ENCODE results near the gene LTC4S. TPM values are rescaled to one million over a fixed set of nuclear protein-coding genes. Genes with fewer than 3 reads are reported as not detected.

The LTC4S gene
- total RNA-seq, 2 experiments from 2014 or later: 2.1 to 3.3 TPM

DNA sequence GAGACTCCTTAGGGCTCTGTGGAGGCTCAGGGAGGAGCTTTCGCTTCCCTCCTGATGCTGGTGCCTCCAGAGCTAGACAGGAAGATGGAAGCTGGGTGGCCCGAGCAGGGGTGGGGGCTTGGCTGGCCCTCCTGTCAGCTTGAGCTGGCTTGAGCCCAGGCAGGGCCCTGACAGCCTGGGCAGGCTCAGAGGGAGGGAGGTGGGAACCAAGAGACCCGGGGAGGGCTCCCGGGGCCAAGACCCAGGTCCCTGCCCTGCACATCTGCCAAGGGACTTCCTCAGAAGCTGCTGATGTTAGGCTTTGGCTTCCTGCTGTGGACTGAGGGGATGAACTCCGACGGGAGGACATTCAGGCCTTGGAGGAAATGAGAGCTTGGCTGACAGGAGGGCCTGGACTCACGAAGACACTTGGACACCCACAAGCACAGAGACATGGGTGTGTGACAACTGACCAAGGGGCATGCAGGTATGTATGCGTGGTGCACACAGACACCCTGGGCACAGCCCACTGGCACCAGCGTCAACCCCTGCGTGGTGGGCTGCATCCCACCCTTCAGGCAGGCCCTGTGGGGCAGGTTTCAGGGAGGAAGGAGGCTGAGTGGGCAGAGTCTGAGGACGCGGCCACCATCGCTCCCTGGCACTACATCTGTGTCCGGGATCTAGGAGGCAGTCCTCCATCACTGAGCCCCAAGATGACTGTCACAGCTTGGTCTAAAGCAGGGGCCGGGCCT is 1.7 kb upstream of the LTC4S start:
- Mint-ChIP-seq H3K4me3 (no peak overlapping the region), H3K27me3 (no peaks in the 10 kb centered on the region), H3K9me3 (no peaks in the 10 kb centered on the region), H3K4me1 (peaks cover 26% of the 10 kb centered on the region), H3K36me3 (ENCODE audit: low read depth) (peaks cover 4% of the 10 kb centered on the region), H3K27ac (no peak overlapping the region)
- ChIA-PET POLR2A (interaction anchor here (1.0 kb wide), 1 partner anchor 167 kb away, joined by 3 read pairs; no protein-coding TSS in a partner anchor), CTCF (interaction anchor here (0.6 to 3.2 kb wide), 4 partner anchors 10 to 1686 kb away, joined by 3 to 14 read pairs (median 3); no protein-coding TSS in a partner anchor)
- DNase-seq: no peak

GRCh38 chr5:179792612-179793467 is 946 bp upstream of the LTC4S start:
- no peak for DNase-seq
- Mint-ChIP-seq H3K4me3 (no peak overlapping the region), H3K9me3 (no peaks in the 10 kb centered on the region), H3K27me3 (no peaks in the 10 kb centered on the region), H3K27ac (no peak overlapping the region), H3K4me1 (peaks cover 26% of the 10 kb centered on the region), H3K36me3 (ENCODE audit: low read depth) (peaks cover 10% of the 10 kb centered on the region)
- ChIA-PET CTCF (interaction anchor here (0.6 to 3.2 kb wide), 4 partner anchors 9 to 1687 kb away, joined by 3 to 14 read pairs (median 4); no protein-coding TSS in a partner anchor), POLR2A (interaction anchor here (1.0 to 5.8 kb wide), 5 partner anchors 14 to 169 kb away, joined by 3 to 37 read pairs (median 7); partner anchors contain the start of genes HNRNPH1 and MGAT4B)

GRCh38 chr5:179794171-179794570 is 385 bp downstream of the LTC4S start:
- POLR2A ChIA-PET: interaction anchor here (0.8 to 5.8 kb wide), 6 partner anchors 12 to 170 kb away, joined by 3 to 37 read pairs (median 6); partner anchors contain the start of genes CANX, HNRNPH1 and MGAT4B
- CTCF ChIA-PET: interaction anchor here (1.2 to 3.2 kb wide), 3 partner anchors 8 to 32 kb away, joined by 3 to 14 read pairs (median 4); no protein-coding TSS in a partner anchor
- H3K4me3 Mint-ChIP-seq: peak overlapping the region; percentile 39
- peaks cover 26% of the 10 kb centered on the region for H3K4me1 Mint-ChIP-seq
- H3K9me3 Mint-ChIP-seq: no peaks in the 10 kb centered on the region
- no peak overlapping the region for H3K27ac Mint-ChIP-seq
- H3K36me3 Mint-ChIP-seq (ENCODE audit: low read depth): peaks cover 10% of the 10 kb centered on the region
- no peaks in the 10 kb centered on the region for H3K27me3 Mint-ChIP-seq
- DNase-seq: no peak

DNA sequence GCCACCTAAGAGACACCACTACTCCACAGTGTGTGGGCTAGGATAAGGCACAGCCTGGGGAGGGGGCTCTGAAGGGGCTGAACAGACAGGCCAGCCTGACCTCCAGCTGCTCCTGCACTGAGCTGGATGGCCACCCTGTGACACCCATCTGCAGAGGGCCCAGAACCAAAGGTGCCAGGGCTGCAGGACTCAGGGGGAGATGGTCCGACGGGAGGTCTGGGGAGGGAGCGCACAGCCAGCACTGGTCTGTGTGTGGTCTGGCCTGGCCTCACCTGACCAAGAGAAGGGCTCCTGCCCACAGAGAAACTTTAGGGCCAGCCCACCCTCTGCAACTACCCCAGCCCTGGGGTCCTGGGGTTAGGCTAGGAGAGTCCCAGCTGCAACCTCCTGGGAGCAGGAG is 789 bp downstream of the LTC4S start:
- Mint-ChIP-seq H3K36me3 (ENCODE audit: low read depth) (peaks cover 14% of the 10 kb centered on the region), H3K27ac (no peak overlapping the region), H3K4me1 (peaks cover 26% of the 10 kb centered on the region), H3K9me3 (no peaks in the 10 kb centered on the region), H3K4me3 (peak overlapping the region; percentile 59), H3K27me3 (no peaks in the 10 kb centered on the region)
- no peak for DNase-seq
- CTCF ChIA-PET: interaction anchor here (1.2 to 3.2 kb wide), 3 partner anchors 11 to 32 kb away, joined by 3 to 14 read pairs (median 5); no protein-coding TSS in a partner anchor
- POLR2A ChIA-PET: interaction anchor here (0.8 to 5.8 kb wide), 9 partner anchors 8 to 171 kb away, joined by 3 to 37 read pairs (median 4); partner anchors contain the start of genes CANX, HNRNPH1 and MGAT4B

- POLR2A ChIA-PET: interaction anchor here (0.8 to 5.8 kb wide), 9 partner anchors 9 to 171 kb away, joined by 3 to 37 read pairs (median 4); partner anchors contain the start of genes CANX, MGAT4B and SQSTM1
- no peak for DNase-seq
- Mint-ChIP-seq H3K4me1 (peaks cover 26% of the 10 kb centered on the region), H3K27me3 (no peaks in the 10 kb centered on the region), H3K9me3 (no peaks in the 10 kb centered on the region), H3K27ac (no peak overlapping the region), H3K36me3 (ENCODE audit: low read depth) (peaks cover 18% of the 10 kb centered on the region), H3K4me3 (peak overlapping the region; percentile 59)
- CTCF ChIA-PET: interaction anchor here (0.5 to 3.2 kb wide), 8 partner anchors 11 to 135 kb away, joined by 3 to 14 read pairs (median 4); no protein-coding TSS in a partner anchor
Measured at GRCh38 chr5:179795049-179795862, 1.5 kb downstream of the LTC4S start.

- no peaks in the 10 kb centered on the region for H3K27me3 Mint-ChIP-seq
- H3K9me3 Mint-ChIP-seq: no peaks in the 10 kb centered on the region
- peak overlapping the region; percentile 30 for H3K27ac Mint-ChIP-seq
- peak overlapping the region; percentile 59 for H3K4me3 Mint-ChIP-seq
- POLR2A ChIA-PET: interaction anchor here (1.3 to 5.8 kb wide), 9 partner anchors 10 to 174 kb away, joined by 3 to 37 read pairs (median 5); partner anchors contain the start of genes HNRNPH1, MGAT4B, MRNIP and SQSTM1
- CTCF ChIA-PET: interaction anchor here (0.6 to 2.3 kb wide), 8 partner anchors 10 to 63 kb away, joined by 3 to 11 read pairs (median 4); no protein-coding TSS in a partner anchor
- peak; percentile 76 for DNase-seq
- H3K4me1 Mint-ChIP-seq: peaks cover 26% of the 10 kb centered on the region
- peaks cover 18% of the 10 kb centered on the region for H3K36me3 Mint-ChIP-seq (ENCODE audit: low read depth)
Measured at GRCh38 chr5:179795863-179796833, 2.4 kb downstream of the LTC4S start.

DNA sequence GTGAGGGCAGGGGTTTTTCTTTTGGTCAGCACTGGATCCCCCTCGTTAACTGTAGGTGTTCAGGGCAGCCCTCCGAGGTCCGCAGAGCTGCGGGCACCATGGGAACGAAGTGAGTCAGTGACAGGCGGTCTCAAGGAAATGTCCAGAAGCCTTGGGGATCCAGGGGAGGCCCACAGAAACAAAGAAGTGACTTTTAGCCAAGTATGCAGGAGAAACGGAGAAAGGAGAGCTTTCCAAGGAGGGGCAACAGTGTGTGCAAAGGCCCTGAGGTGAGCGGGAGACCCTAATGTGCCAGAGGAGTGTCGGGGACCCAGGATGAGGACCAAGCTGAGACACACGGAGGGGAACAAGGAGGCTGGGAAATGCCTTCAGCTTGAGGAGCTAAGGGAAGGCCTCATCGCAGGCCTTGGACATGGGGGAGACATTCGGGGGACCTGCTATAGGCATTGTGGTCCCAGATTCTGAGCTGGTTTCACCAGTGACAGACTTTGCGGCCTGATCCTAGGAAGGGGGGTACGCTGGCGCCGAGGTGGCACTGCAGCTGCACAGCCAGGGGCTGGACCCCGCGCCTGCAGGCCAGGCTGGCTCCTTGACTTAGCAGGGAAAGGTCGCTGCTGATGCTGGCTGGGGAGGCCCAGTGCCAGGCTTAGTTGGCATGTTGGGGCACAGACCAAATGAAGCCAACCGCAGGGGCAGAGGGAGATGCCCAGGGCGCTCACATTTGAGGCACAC is 3.3 kb downstream of the LTC4S start:
- ChIA-PET POLR2A (interaction anchor here (0.8 to 5.8 kb wide), 7 partner anchors 10 to 174 kb away, joined by 3 to 37 read pairs (median 5); partner anchors contain the start of genes HNRNPH1, MGAT4B, MRNIP and SQSTM1), CTCF (interaction anchor here (1.1 to 2.3 kb wide), 4 partner anchors 14 to 42 kb away, joined by 3 to 11 read pairs (median 4); no protein-coding TSS in a partner anchor)
- Mint-ChIP-seq H3K27me3 (no peaks in the 10 kb centered on the region), H3K4me3 (peak overlapping the region; percentile 26), H3K27ac (peak overlapping the region; percentile 30), H3K9me3 (no peaks in the 10 kb centered on the region), H3K4me1 (peaks cover 30% of the 10 kb centered on the region), H3K36me3 (ENCODE audit: low read depth) (peaks cover 22% of the 10 kb centered on the region)
- no peak for DNase-seq

DNA sequence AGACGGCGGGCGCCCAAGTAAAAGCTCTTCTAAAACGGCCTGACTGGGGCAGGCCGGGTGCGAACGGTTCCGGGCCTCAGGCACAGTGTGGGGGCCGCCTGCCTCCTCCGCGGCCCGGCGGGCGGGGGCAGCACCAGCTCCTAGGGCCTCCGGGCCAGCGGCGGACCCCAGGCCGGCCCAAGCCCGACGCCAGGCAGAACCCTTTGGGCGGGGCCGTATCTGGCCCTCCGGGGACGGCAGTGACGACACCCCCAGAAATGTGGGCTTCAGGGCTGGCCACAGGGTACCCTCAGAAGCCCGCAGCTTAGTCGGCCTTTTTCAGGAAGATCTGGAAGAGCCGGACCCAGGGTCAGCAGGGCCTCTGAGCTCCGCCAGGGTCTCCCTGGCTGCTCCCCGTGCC is 4.0 kb downstream of the LTC4S start:
- Mint-ChIP-seq H3K27me3 (no peaks in the 10 kb centered on the region), H3K36me3 (ENCODE audit: low read depth) (peaks cover 22% of the 10 kb centered on the region), H3K9me3 (no peaks in the 10 kb centered on the region), H3K27ac (no peak overlapping the region), H3K4me3 (no peak overlapping the region), H3K4me1 (peaks cover 29% of the 10 kb centered on the region)
- no peak for DNase-seq
- ChIA-PET CTCF (interaction anchor here (1.1 to 2.3 kb wide), 2 partner anchors 13 to 35 kb away, joined by 3 to 11 read pairs; no protein-coding TSS in a partner anchor), POLR2A (interaction anchor here (1.1 to 5.8 kb wide), 4 partner anchors 9 to 175 kb away, joined by 3 to 37 read pairs (median 6); partner anchors contain the start of genes HNRNPH1 and MGAT4B)

DNA sequence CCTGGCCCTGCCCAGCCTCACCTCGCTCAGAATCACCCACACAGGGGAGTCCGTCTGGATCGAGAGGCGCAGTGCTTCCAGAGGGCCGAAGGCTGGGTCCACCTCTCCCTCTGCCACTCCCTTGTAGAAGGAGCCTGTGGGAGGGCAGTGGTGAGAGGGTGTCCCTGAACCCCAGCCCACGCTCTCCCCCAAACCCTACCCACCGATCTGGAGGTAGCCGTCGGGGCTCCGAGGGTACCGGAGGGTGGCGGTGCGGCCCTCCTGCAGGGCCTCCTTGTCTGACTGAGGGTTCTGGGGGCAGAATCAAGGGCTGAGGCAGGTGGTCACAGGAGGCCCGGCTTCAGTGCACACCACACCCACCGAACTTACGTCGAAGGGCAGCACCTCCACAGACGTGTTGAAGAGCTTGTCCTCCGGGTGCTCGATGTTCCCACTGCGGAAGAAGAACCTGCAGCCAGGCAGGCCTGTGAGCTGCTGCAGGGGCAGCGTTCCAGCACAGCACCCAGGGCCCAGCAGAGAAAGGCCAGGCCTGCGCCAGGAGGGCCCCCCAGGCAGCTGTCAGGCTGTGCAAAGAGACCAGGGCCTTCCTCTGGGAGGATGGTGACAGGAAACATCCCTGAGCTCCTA is 4.5 kb downstream of the LTC4S start:
- H3K27ac Mint-ChIP-seq: no peak overlapping the region
- no peaks in the 10 kb centered on the region for H3K9me3 Mint-ChIP-seq
- H3K4me3 Mint-ChIP-seq: no peak overlapping the region
- CTCF ChIA-PET: interaction anchor here (2.3 kb wide), 1 partner anchor 36 kb away, joined by 11 read pairs; no protein-coding TSS in a partner anchor
- peaks cover 29% of the 10 kb centered on the region for H3K4me1 Mint-ChIP-seq
- DNase-seq: no peak
- H3K27me3 Mint-ChIP-seq: no peaks in the 10 kb centered on the region
- POLR2A ChIA-PET: interaction anchor here (1.0 to 5.8 kb wide), 4 partner anchors 8 to 175 kb away, joined by 3 to 37 read pairs (median 6); partner anchors contain the start of genes HNRNPH1 and MGAT4B
- H3K36me3 Mint-ChIP-seq (ENCODE audit: low read depth): peaks cover 22% of the 10 kb centered on the region

All from activated CD4-positive, alpha-beta memory T cell treated with anti-CD3 and anti-CD28 coated beads, Interleukin-2, amount 10 ng/mL, durations not matched to agents 7 days and 5 days (primary cell).